ENCODE measurements around the gene CSMD2.
"Not testable (repeated sequence)": the region's sequence is repeated elsewhere in the genome, so short reads cannot be mapped to it uniquely, and the experiment has no call there.

Gene CSMD2

GRCh38 chr1:33509276-33509675 is 655.8 kb downstream of the CSMD2 start:
- DNase-seq: not testable (repeated sequence)

GRCh38 chr1:33508151-33508550 is 656.9 kb downstream of the CSMD2 start:
- no peak for DNase-seq

GRCh38 chr1:33507661-33508060 is 657.4 kb downstream of the CSMD2 start:
- DNase-seq: no peak

- no peak for DNase-seq
Measured at GRCh38 chr1:33503506-33503905, 661.5 kb downstream of the CSMD2 start.

- no peak for DNase-seq
Measured at GRCh38 chr1:33502726-33503125, 662.3 kb downstream of the CSMD2 start.

- no peak for DNase-seq
Measured at GRCh38 chr1:33501774-33502173, 663.3 kb downstream of the CSMD2 start.

- DNase-seq: no peak
Measured at GRCh38 chr1:33501309-33501708, 663.7 kb downstream of the CSMD2 start.

GRCh38 chr1:33500547-33500946 is 664.5 kb downstream of the CSMD2 start:
- no peak for DNase-seq

- no peak for DNase-seq
Measured at GRCh38 chr1:33497410-33497809, 667.6 kb downstream of the CSMD2 start.

- DNase-seq: no peak
Measured at GRCh38 chr1:33494929-33495328, 670.1 kb downstream of the CSMD2 start.

- DNase-seq: no peak
Measured at GRCh38 chr1:33488624-33489023, 676.4 kb downstream of the CSMD2 start.

GRCh38 chr1:33482412-33482811 is 682.6 kb downstream of the CSMD2 start:
- no peak for DNase-seq

- DNase-seq: no peak
Measured at GRCh38 chr1:33477451-33477850, 687.6 kb downstream of the CSMD2 start.

GRCh38 chr1:33473900-33474299 is 691.1 kb downstream of the CSMD2 start:
- no peak for DNase-seq

- DNase-seq: peak; percentile 99
Measured at GRCh38 chr1:33472269-33472980, 692.6 kb downstream of the CSMD2 start, which contains the start of gene ZSCAN20. ZSCAN20 (plus strand) TSS chr1:33472645; CDS start chr1:33479289, 6,644 bp downstream.

GRCh38 chr1:33471416-33471815 is 693.6 kb downstream of the CSMD2 start:
- DNase-seq: no peak

GRCh38 chr1:33470495-33471012 is 694.5 kb downstream of the CSMD2 start:
- peak; percentile 95 for DNase-seq

GRCh38 chr1:33469691-33470090 is 695.3 kb downstream of the CSMD2 start:
- DNase-seq: peak; percentile 37

GRCh38 chr1:33468967-33469366 is 696.1 kb downstream of the CSMD2 start:
- DNase-seq: no peak

GRCh38 chr1:33468531-33468930 is 696.5 kb downstream of the CSMD2 start:
- DNase-seq: no peak

GRCh38 chr1:33468011-33468410 is 697.0 kb downstream of the CSMD2 start:
- no peak for DNase-seq

GRCh38 chr1:33466159-33466558 is 698.9 kb downstream of the CSMD2 start:
- DNase-seq: no peak

GRCh38 chr1:33465316-33465715 is 699.7 kb downstream of the CSMD2 start:
- no peak for DNase-seq

GRCh38 chr1:33464552-33464951 is 700.5 kb downstream of the CSMD2 start:
- DNase-seq: no peak
